SH-SY5Y (cell line): ENCODE results near the gene GCLC.

Source experiments
- GATA2 ChIP-seq: IDR thresholded peaks from 2 replicates; pipeline ENCODE4 v1.6.1; 2011; ENCODE audit warnings: mild to moderate bottlenecking, low read depth, low read length
- GATA3 ChIP-seq: IDR thresholded peaks from 2 replicates; pipeline ENCODE4 v1.6.1; 2011; ENCODE audit warnings: low read depth, mild to moderate bottlenecking, low read length, moderate library complexity

DNA sequence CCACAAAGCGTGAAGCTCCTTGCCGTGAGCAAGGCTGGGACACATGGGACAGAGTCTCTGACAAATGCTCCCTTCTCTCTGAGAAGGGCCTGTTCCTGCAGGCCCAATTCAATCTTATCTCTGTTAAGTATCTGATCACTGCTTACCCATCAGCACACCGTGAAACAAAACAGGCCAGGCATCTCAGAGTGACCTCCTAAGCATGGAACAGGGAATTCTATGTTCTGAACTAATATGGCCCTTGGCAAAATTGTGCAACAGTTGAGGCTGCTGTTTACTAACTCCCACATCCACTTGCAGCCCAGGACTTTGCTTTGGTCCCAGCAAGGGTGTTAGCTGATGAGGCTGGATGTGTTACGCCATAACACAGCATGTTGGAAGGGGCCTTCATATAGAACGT is 79.2 kb downstream of the GCLC start:
- no peak; the same call in 1 of the 2 replicates for TF ChIP-seq GATA2
- TF ChIP-seq GATA3, result no peak
